KOPT-K1 (cell line): ENCODE results near the gene LINGO4.

Experiments
- H3K27ac ChIP-seq: fragments of 200-600 bp; sonication (generic); 2 replicates; pipeline ENCODE4 v1.5.1; 2016; ENCODE audit warnings: antibody characterized with exemption, mild to moderate bottlenecking, low read depth, low read length; ENCODE audit not compliant: poor library complexity, severe bottlenecking
- H3K36me3 ChIP-seq: fragments of 200-600 bp; sonication (generic); 2 replicates; pipeline ENCODE4 v1.5.1; 2017; ENCODE audit warnings: antibody characterized with exemption, mild to moderate bottlenecking, low read length, moderate library complexity; ENCODE audit not compliant: insufficient read depth
- H3K9me3 ChIP-seq: fragments of 200-600 bp; sonication (generic); 2 replicates; pipeline ENCODE4 v1.5.1; 2017; ENCODE audit warnings: antibody characterized with exemption, low read length, mild to moderate bottlenecking; ENCODE audit not compliant: insufficient read depth, poor library complexity, severe bottlenecking

The LINGO4 gene

GRCh38 chr1:151805066-151805820 is at the start of gene LINGO4:
Gene LINGO4 (minus strand): TSS chr1:151805419. CDS start chr1:151802704, 2,715 bp downstream.
- Histone ChIP-seq H3K27ac (no peak within 1 kb of the TSS), H3K36me3 (no peaks in the 10 kb centered on the region), H3K9me3 (no peaks in the 10 kb centered on the region)

- H3K36me3 ChIP-seq: no peaks in the 10 kb centered on the region
- no peak overlapping the region for H3K27ac ChIP-seq
- no peaks in the 10 kb centered on the region for H3K9me3 ChIP-seq
Observed at GRCh38 chr1:151854658-151855057, 49.4 kb upstream of the LINGO4 start.

GRCh38 chr1:151853411-151853943 is 48.3 kb upstream of the LINGO4 start, which contains the start of gene THEM5:
Gene THEM5 (minus strand): TSS chr1:151853712. CDS start chr1:151853565, 147 bp downstream.
- Histone ChIP-seq H3K36me3 (no peaks in the 10 kb centered on the region), H3K27ac (no peak within 1 kb of the TSS), H3K9me3 (no peaks in the 10 kb centered on the region)

GRCh38 chr1:151852733-151853132 is 47.5 kb upstream of the LINGO4 start:
- Histone ChIP-seq H3K9me3 (no peaks in the 10 kb centered on the region), H3K27ac (no peak overlapping the region), H3K36me3 (no peaks in the 10 kb centered on the region)

GRCh38 chr1:151851886-151852285 is 46.7 kb upstream of the LINGO4 start:
- Histone ChIP-seq H3K27ac (no peak overlapping the region), H3K9me3 (no peaks in the 10 kb centered on the region), H3K36me3 (no peaks in the 10 kb centered on the region)

- Histone ChIP-seq H3K27ac (no peak overlapping the region), H3K9me3 (no peaks in the 10 kb centered on the region), H3K36me3 (no peaks in the 10 kb centered on the region)
Observed at GRCh38 chr1:151849871-151850270, 44.7 kb upstream of the LINGO4 start.

GRCh38 chr1:151849126-151849525 is 43.9 kb upstream of the LINGO4 start:
- H3K9me3 ChIP-seq: no peaks in the 10 kb centered on the region
- H3K36me3 ChIP-seq: no peaks in the 10 kb centered on the region
- H3K27ac ChIP-seq: no peak overlapping the region

- Histone ChIP-seq H3K36me3 (no peaks in the 10 kb centered on the region), H3K9me3 (no peaks in the 10 kb centered on the region), H3K27ac (no peak overlapping the region)
Observed at GRCh38 chr1:151847867-151848596, 42.8 kb upstream of the LINGO4 start.

GRCh38 chr1:151846686-151847237 is 41.5 kb upstream of the LINGO4 start:
- H3K36me3 ChIP-seq: no peaks in the 10 kb centered on the region
- no peak overlapping the region for H3K27ac ChIP-seq
- H3K9me3 ChIP-seq: no peaks in the 10 kb centered on the region

- Histone ChIP-seq H3K36me3 (no peaks in the 10 kb centered on the region), H3K9me3 (no peaks in the 10 kb centered on the region), H3K27ac (no peak overlapping the region)
Observed at GRCh38 chr1:151846062-151846568, 40.9 kb upstream of the LINGO4 start.

GRCh38 chr1:151843398-151843797 is 38.2 kb upstream of the LINGO4 start:
- no peaks in the 10 kb centered on the region for H3K9me3 ChIP-seq
- no peak overlapping the region for H3K27ac ChIP-seq
- no peaks in the 10 kb centered on the region for H3K36me3 ChIP-seq

- Histone ChIP-seq H3K27ac (no peak overlapping the region), H3K9me3 (no peaks in the 10 kb centered on the region), H3K36me3 (no peaks in the 10 kb centered on the region)
Observed at GRCh38 chr1:151841141-151841540, 35.9 kb upstream of the LINGO4 start.

- no peak overlapping the region for H3K27ac ChIP-seq
- H3K36me3 ChIP-seq: no peaks in the 10 kb centered on the region
- H3K9me3 ChIP-seq: no peaks in the 10 kb centered on the region
Observed at GRCh38 chr1:151840421-151840820, 35.2 kb upstream of the LINGO4 start.

GRCh38 chr1:151839457-151840403 is 34.5 kb upstream of the LINGO4 start, which contains the start of gene C2CD4D:
Gene C2CD4D (minus strand): TSS chr1:151839820. CDS start chr1:151838989, 831 bp downstream.
- Histone ChIP-seq H3K36me3 (no peaks in the 10 kb centered on the region), H3K9me3 (no peaks in the 10 kb centered on the region), H3K27ac (no peak within 1 kb of the TSS)
